Loucy (cell line): ENCODE results near the gene RDM1.

Experiments used
- EZH2phosphoT487 ChIP-seq: fragments of 200-600 bp; IDR thresholded peaks from 2 replicates; pipeline ENCODE4 v1.6.1; 2018; ENCODE audit warnings: antibody characterized with exemption, mild to moderate bottlenecking, moderate library complexity, borderline replicate concordance
- TF ChIP-seq, protein P1 (sequence below): fragments of 200-600 bp; sonication (generic); conservative IDR thresholded peaks from 2 replicates; pipeline ENCODE4 v1.5.1; 2014; ENCODE audit warnings: mild to moderate bottlenecking, antibody characterized with exemption, low read length

DNA sequence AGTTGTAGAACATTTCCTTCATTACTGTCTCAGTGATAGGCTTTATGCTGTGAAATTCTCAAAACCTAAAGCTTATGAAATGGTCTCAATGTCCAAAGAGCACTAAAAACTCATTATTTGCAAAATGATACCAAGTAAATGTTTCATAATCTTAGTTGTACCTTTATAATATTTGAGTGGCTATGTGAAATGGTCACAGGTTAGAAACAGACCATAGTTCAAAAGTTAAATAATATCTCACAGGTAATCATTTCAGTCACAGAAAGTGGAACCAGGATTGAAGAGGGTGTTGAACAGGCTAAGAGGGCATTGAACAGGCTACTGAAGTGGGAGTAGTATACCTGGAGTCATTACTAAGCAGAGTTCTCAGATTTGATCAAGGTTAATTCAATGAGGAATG lies 2.9 kb downstream of the RDM1 start:
- TF ChIP-seq EZH2phosphoT487, result no peak
- TF ChIP-seq, protein P1, sequence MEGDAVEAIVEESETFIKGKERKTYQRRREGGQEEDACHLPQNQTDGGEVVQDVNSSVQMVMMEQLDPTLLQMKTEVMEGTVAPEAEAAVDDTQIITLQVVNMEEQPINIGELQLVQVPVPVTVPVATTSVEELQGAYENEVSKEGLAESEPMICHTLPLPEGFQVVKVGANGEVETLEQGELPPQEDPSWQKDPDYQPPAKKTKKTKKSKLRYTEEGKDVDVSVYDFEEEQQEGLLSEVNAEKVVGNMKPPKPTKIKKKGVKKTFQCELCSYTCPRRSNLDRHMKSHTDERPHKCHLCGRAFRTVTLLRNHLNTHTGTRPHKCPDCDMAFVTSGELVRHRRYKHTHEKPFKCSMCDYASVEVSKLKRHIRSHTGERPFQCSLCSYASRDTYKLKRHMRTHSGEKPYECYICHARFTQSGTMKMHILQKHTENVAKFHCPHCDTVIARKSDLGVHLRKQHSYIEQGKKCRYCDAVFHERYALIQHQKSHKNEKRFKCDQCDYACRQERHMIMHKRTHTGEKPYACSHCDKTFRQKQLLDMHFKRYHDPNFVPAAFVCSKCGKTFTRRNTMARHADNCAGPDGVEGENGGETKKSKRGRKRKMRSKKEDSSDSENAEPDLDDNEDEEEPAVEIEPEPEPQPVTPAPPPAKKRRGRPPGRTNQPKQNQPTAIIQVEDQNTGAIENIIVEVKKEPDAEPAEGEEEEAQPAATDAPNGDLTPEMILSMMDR, result no peak
